HepG2 (cell line): ENCODE results near the gene KIF17. TPM values are rescaled to one million over a fixed set of nuclear protein-coding genes. Genes with fewer than 3 reads are reported as not detected.

Experiments used
- ATAC-seq: fragments of 200-7000 bp; cut with Tn5 transposase; 3 replicates; pipeline ENCODE4 v1.9.1; 2020; ENCODE audit warnings: mild to moderate bottlenecking, moderate library complexity
- BruUV-seq: library from RNA; stranded (reverse); fragments of 400-500 nt; replicated peaks from 2 replicates; lab custom pipeline; 2021; lab: Mats Ljungman, UMichigan
- CTCF ChIA-PET: fragments of 300-600 bp; formaldehyde crosslinking; extraction: SDS; loops from one replicate; lab custom pipeline; 2021; ENCODE audit warnings: low total read pairs, inconsistent platforms, low intra/inter-chr PET ratio; lab: Yijun Ruan, JAX
- POLR2A ChIA-PET: fragments of 350-600 bp; sonication (Branson Sonifier 250); formaldehyde crosslinking; loops from one replicate; lab custom pipeline; 2020; ENCODE audit warnings: antibody characterized with exemption, inconsistent platforms; lab: Yijun Ruan, JAX
- DNase-seq: peaks from one replicate; pipeline ENCODE4 v3.0.0-alpha.2; 2015; ENCODE audit warnings: low spot score
- FAIRE-seq: peaks from 3 replicates; lab custom pipeline; 2011; peaks lifted over from hg19 to GRCh38; lab: Jason Lieb, UNC
- H2AFZ ChIP-seq: one replicate; pipeline ENCODE4 v1.6.1; 2011; ENCODE audit warnings: low read length, inconsistent platforms
- H3K27ac ChIP-seq: fragments of 300-600 bp; 3 replicates; pipeline ENCODE4 v1.8.0; 2011; ENCODE audit warnings: mixed run types, mild to moderate bottlenecking, mixed read lengths, low read length, inconsistent platforms; ENCODE audit not compliant: insufficient read depth; ENCODE audit errors: extremely low read length
- H3K27me3 ChIP-seq, 2 experiments: fragments of 200-600 bp in 1 of 2; 2 replicates in 1 of 2; 3 replicates in 1 of 2; pipeline versions ENCODE4 v1.6.0 to v1.8.0; 2011; ENCODE audit warnings: low read length in 2 of 2, mild to moderate bottlenecking in 2 of 2, moderate library complexity in 2 of 2, inconsistent platforms in 1 of 2; ENCODE audit not compliant: insufficient read depth in 2 of 2, control insufficient read depth in 1 of 2
- H3K36me3 ChIP-seq, 2 experiments: fragments of 200-600 bp in 1 of 2; replicated peaks in 1 of 2; 2 replicates in 1 of 2; 3 replicates in 1 of 2; pipeline versions ENCODE4 v1.5.1 to v1.8.0; 2011; ENCODE audit warnings: low read length in 2 of 2, inconsistent platforms in 1 of 2; ENCODE audit not compliant: insufficient read depth in 2 of 2, control insufficient read depth in 1 of 2
- H3K4me1 ChIP-seq: 2 replicates; pipeline ENCODE4 v1.5.1; 2012; ENCODE audit warnings: low read length, inconsistent platforms; ENCODE audit not compliant: insufficient read depth
- H3K4me2 ChIP-seq: 2 replicates; pipeline ENCODE4 v1.6.0; 2011; ENCODE audit warnings: low read depth, low read length, inconsistent platforms
- H3K4me3 ChIP-seq, 3 experiments: fragments of 200-600 bp in 1 of 3; sonication (generic), shearing (Covaris generic) in 1 of 3; replicated peaks in 1 of 3; 2 replicates each; pipeline ENCODE4 v1.5.1; 2011 to 2016; ENCODE audit warnings: low read length in 3 of 3, inconsistent platforms in 2 of 3, low read depth in 2 of 3, mild to moderate bottlenecking in 2 of 3, control low read depth in 1 of 3, mixed read lengths in 1 of 3; ENCODE audit not compliant: insufficient read depth in 1 of 3
- H3K79me2 ChIP-seq: one replicate; pipeline ENCODE4 v1.6.1; 2011; ENCODE audit warnings: low read length, inconsistent platforms; ENCODE audit not compliant: insufficient read depth
- H3K9ac ChIP-seq: 2 replicates; pipeline ENCODE4 v1.6.0; 2011; ENCODE audit warnings: mild to moderate bottlenecking, low read depth, low read length, inconsistent platforms; ENCODE audit not compliant: insufficient read depth
- H3K9me3 ChIP-seq: 2 replicates; pipeline ENCODE4 v1.5.1; 2012; ENCODE audit warnings: mild to moderate bottlenecking, low read length
- H4K20me1 ChIP-seq: 2 replicates; pipeline ENCODE4 v1.6.0; 2011; ENCODE audit warnings: inconsistent platforms, mild to moderate bottlenecking, low read length, moderate library complexity; ENCODE audit not compliant: insufficient read depth
- DRAP1 ChIP-seq: IDR thresholded peaks from 2 replicates; pipeline ENCODE4 v1.6.1; 2016; ENCODE audit warnings: missing genetic modification reagents, missing compliant biosample characterization
- HNF4A ChIP-seq: sonication (generic); formaldehyde crosslinking; IDR thresholded peaks from 2 replicates; pipeline ENCODE4 v1.4.0; 2020; ENCODE audit warnings: missing genetic modification reagents
- NFIB ChIP-seq: sonication (generic); formaldehyde crosslinking; IDR thresholded peaks from 2 replicates; pipeline ENCODE4 v1.9.0; 2021; ENCODE audit warnings: missing genetic modification reagents, mild to moderate bottlenecking, borderline replicate concordance
- RXRB ChIP-seq: IDR thresholded peaks from 2 replicates; pipeline ENCODE4 v1.6.1; 2016; ENCODE audit warnings: borderline replicate concordance, missing genetic modification reagents, missing compliant biosample characterization
- SIX1 ChIP-seq: sonication (generic); formaldehyde crosslinking; IDR thresholded peaks from 2 replicates; pipeline ENCODE4 v1.4.0; 2020; ENCODE audit warnings: missing genetic modification reagents, borderline replicate concordance
- SRSF9 ChIP-seq: fragments of 200-400 bp; formaldehyde crosslinking; IDR thresholded peaks from 2 replicates; pipeline ENCODE4 v1.6.1; 2018; ENCODE audit warnings: borderline replicate concordance, mild to moderate bottlenecking, low read depth, low read length; ENCODE audit not compliant: insufficient read depth, poor library complexity, severe bottlenecking
- U2AF1 ChIP-seq: fragments of 200-400 bp; formaldehyde crosslinking; optimal IDR thresholded peaks from 2 replicates; pipeline ENCODE3; 2017; ENCODE audit warnings: mild to moderate bottlenecking, low read depth, low read length
- ZHX2 ChIP-seq, 2 experiments: sonication (generic) in 1 of 2; formaldehyde crosslinking in 1 of 2; IDR thresholded peaks; 2 replicates each; pipeline versions ENCODE4 v1.6.1 to v1.9.0; 2014 to 2022; ENCODE audit warnings: antibody characterized with exemption in 1 of 2, borderline replicate concordance in 1 of 2, inconsistent platforms in 1 of 2, low read depth in 1 of 2, missing genetic modification reagents in 1 of 2
- ZNF292 ChIP-seq: sonication (generic); formaldehyde crosslinking; IDR thresholded peaks from 2 replicates; pipeline ENCODE4 v1.8.1; 2022; ENCODE audit warnings: mild to moderate bottlenecking, low read depth, missing genetic modification reagents, borderline replicate concordance
- ZNF3 ChIP-seq: IDR thresholded peaks from 2 replicates; pipeline ENCODE4 v1.7.0; 2017; ENCODE audit warnings: inconsistent platforms
- ZNF446 ChIP-seq: sonication (generic); formaldehyde crosslinking; IDR thresholded peaks from 2 replicates; pipeline ENCODE4 v1.5.0; 2020; ENCODE audit warnings: mild to moderate bottlenecking, missing genetic modification reagents
- ZNF556 ChIP-seq: sonication (generic); formaldehyde crosslinking; IDR thresholded peaks from 2 replicates; pipeline ENCODE4 v1.4.0; 2020; ENCODE audit warnings: mild to moderate bottlenecking, missing genetic modification reagents, borderline replicate concordance
- ZNF563 ChIP-seq: sonication (generic); formaldehyde crosslinking; IDR thresholded peaks from 2 replicates; pipeline ENCODE4 v1.8.0; 2022; ENCODE audit warnings: mild to moderate bottlenecking, moderate library complexity, missing genetic modification reagents
- ZNF670 ChIP-seq: sonication (generic); formaldehyde crosslinking; IDR thresholded peaks from 2 replicates; pipeline ENCODE4 v1.8.0; 2022; ENCODE audit warnings: mild to moderate bottlenecking, missing genetic modification reagents, borderline replicate concordance
- ZSCAN20 ChIP-seq: sonication (generic); formaldehyde crosslinking; IDR thresholded peaks from 2 replicates; pipeline ENCODE4 v1.4.0; 2020; ENCODE audit warnings: missing genetic modification reagents, mild to moderate bottlenecking, borderline replicate concordance
- ZSCAN29 ChIP-seq: sonication (generic); formaldehyde crosslinking; conservative IDR thresholded peaks from 2 replicates; pipeline ENCODE4 v1.4.0; 2020; ENCODE audit warnings: mild to moderate bottlenecking, missing genetic modification reagents
- WGBS: methylation state at CpG from one replicate; pipeline ENCODE4 v1.1.6; 2017; ENCODE audit warnings: low lambda C conversion rate; 5-methylcytosine and 5-hydroxymethylcytosine counted together
- in situ Hi-C: cut with HindIII; loops from 2 replicates; pipeline ENCODE4 v1.10.0; 2017; ENCODE audit warnings: low pct_unique_long_range_greater_than_20kb; ENCODE audit not compliant: extremely low pct_ligation_motif_present
- intact Hi-C: fragments of 100-400 bp; cut with micrococcal nuclease; formaldehyde crosslinking; loops from one replicate; pipeline ENCODE4 v1.10.0; 2022; ENCODE audit not compliant: unreplicated experiment
- polyA plus RNA-seq, 8 experiments: library from polyadenylated mRNA; depleted of rRNA in 3 of 8; stranded (reverse) in 7 of 8; unstranded in 1 of 8; fragments of >200 nt; fragmentation: Illumina TruSeq in 4 of 8; extraction: Trizol in 4 of 8; gene quantifications; 2 replicates each; pipeline versions ENCODE4 v1.2.1 to v1.2.3, GENCODE V29; 2011 to 2016; ENCODE audit warnings: low read depth in 4 of 8, missing spikeins in 1 of 8, mixed read lengths in 1 of 8; ENCODE audit not compliant: insufficient read depth in 1 of 8
- total RNA-seq, 5 experiments: library from RNA; depleted of rRNA; stranded (reverse); fragments of >200 nt; fragmentation: Illumina TruSeq; extraction: Trizol; gene quantifications; 2 replicates each; pipeline ENCODE4 v1.2.3, GENCODE V29; 2016; ENCODE audit warnings: low read depth in 1 of 5

Gene KIF17
- total and polyA plus RNA-seq, 2 of the 13 experiments (the other 11 are each of a cell fraction or from before 2014, with no cell fraction given): 0.24 to 0.44 TPM

- TF ChIP-seq ZNF556 (CRISPR knock-in tag): no peak
- TF ChIP-seq ZNF292 (CRISPR knock-in tag): no peak
- TF ChIP-seq ZSCAN29 (CRISPR knock-in tag): no peak
- peak; percentile 49; the same call in 1 of the 2 replicates for TF ChIP-seq RXRB (CRISPR knock-in tag)
- TF ChIP-seq U2AF1: no peak
- peak; percentile 39; the same call in 1 of the 2 replicates for TF ChIP-seq HNF4A (CRISPR knock-in tag)
- TF ChIP-seq SIX1 (CRISPR knock-in tag): no peak
- TF ChIP-seq DRAP1: no peak
- TF ChIP-seq ZNF446 (CRISPR knock-in tag): no peak
- no peak for TF ChIP-seq ZNF3
Measured at GRCh38 chr1:20680269-20680668, 37.5 kb downstream of the KIF17 start (continued).

- no peak overlapping the region for H3K4me2 ChIP-seq
- H2AFZ ChIP-seq: no peak overlapping the region
- intact Hi-C loops (no loop called here), in situ Hi-C loops (no loop called here)
- ChIA-PET CTCF (no interaction called here), POLR2A (no interaction called here)
- H3K79me2 ChIP-seq: no peaks in the 10 kb centered on the region
- WGBS: 62% methylated on average over 6 of the region's 6 CpGs
- no peak overlapping the region for H3K9ac ChIP-seq
- BruUV-seq: no TSS peak
- no peak for ATAC-seq
- no peak for DNase-seq
- no peak overlapping the region for H3K27ac ChIP-seq
- no peak overlapping the region for H3K4me3 ChIP-seq
- H3K27me3 ChIP-seq: peaks cover 0 to 17% of the 10 kb centered on the region in 2 experiments; a peak in 3 of 5 replicates
- H3K4me1 ChIP-seq: peaks cover 13% of the 10 kb centered on the region
- no peak for FAIRE-seq
- H3K9me3 ChIP-seq: no peaks in the 10 kb centered on the region
- no peaks in the 10 kb centered on the region for H4K20me1 ChIP-seq
- no peaks in the 10 kb centered on the region for H3K36me3 ChIP-seq
- TF ChIP-seq ZNF670 (CRISPR knock-in tag): no peak
- no peak for TF ChIP-seq ZNF563 (CRISPR knock-in tag)
- no peak for TF ChIP-seq SRSF9
- no peak for TF ChIP-seq ZHX2 (IDR thresholded peaks at IDR 0.05; ENCODE audit: low read depth)
- TF ChIP-seq ZHX2 (CRISPR knock-in tag; IDR thresholded peaks at IDR 0.05; ENCODE audit: borderline replicate concordance): no peak
- TF ChIP-seq NFIB (CRISPR knock-in tag): no peak
- no peak for TF ChIP-seq ZSCAN20 (CRISPR knock-in tag)
Measured at GRCh38 chr1:20678599-20678998, 39.2 kb downstream of the KIF17 start.
